ENCODE data around the gene SOX5. TPM values are rescaled to one million over a fixed set of nuclear protein-coding genes. Genes with fewer than 3 reads are reported as not detected.

The SOX5 gene
- total RNA-seq, 1 experiment from 2014 or later, result 3.1 TPM

- Histone ChIP-seq H2AFZ (ENCODE audit: low read length) (no peak overlapping the region), H3K23ac (ENCODE audit: insufficient read length, low read depth, low read length) (no peak overlapping the region), H3T11ph (ENCODE audit: low read length) (no peak overlapping the region), H3K79me2 (ENCODE audit: insufficient read depth, low read length) (no peaks in the 10 kb centered on the region), H2BK20ac (ENCODE audit: low read depth, low read length, poor library complexity, severe bottlenecking) (no peak overlapping the region), H3K23me2 (ENCODE audit: insufficient read length, low read depth, low read length, poor library complexity, severe bottlenecking) (no peaks in the 10 kb centered on the region), H3K14ac (ENCODE audit: insufficient read depth, low read length) (no peak overlapping the region), H3K9me3 (ENCODE audit: control insufficient read depth, low read depth, low read length) (no peaks in the 10 kb centered on the region), H3K18ac (ENCODE audit: insufficient read length, low read depth, low read length) (no peak overlapping the region), H3K79me1 (ENCODE audit: insufficient read depth, low read depth, low read length, poor library complexity, severe bottlenecking) (no peaks in the 10 kb centered on the region), H4K20me1 (ENCODE audit: control insufficient read depth, insufficient read depth, insufficient read length) (no peaks in the 10 kb centered on the region), H3K27ac (ENCODE audit: insufficient read length, low read depth, low read length) (no peak overlapping the region), H3K27me3 (ENCODE audit: insufficient read depth, low read length) (no peaks in the 10 kb centered on the region), H2BK120ac (ENCODE audit: low read depth, low read length, poor library complexity, severe bottlenecking) (no peak overlapping the region), H4K8ac (replicated peaks; ENCODE audit: insufficient read length, low read depth, low read length) (no peak overlapping the region), H2BK5ac (ENCODE audit: insufficient read length, low read length) (no peak overlapping the region), H2BK12ac (ENCODE audit: insufficient read length, low read depth, low read length) (no peak overlapping the region), H4K91ac (ENCODE audit: insufficient read length, low read depth, low read length) (no peak overlapping the region), H2BK15ac (ENCODE audit: low read depth, low read length) (no peak overlapping the region), H3K9ac (ENCODE audit: extremely low read depth, insufficient read length, low read length) (no peak overlapping the region), H2AK5ac (ENCODE audit: insufficient read length, low read length) (no peak overlapping the region), H3K4me2 (ENCODE audit: insufficient read depth, insufficient read length, low read length) (no peak overlapping the region), H4K5ac (ENCODE audit: insufficient read length, low read depth, low read length) (no peak overlapping the region), H3K4ac (ENCODE audit: low read depth, low read length) (no peak overlapping the region), H3K4me1 (ENCODE audit: insufficient read depth, low read length) (no peaks in the 10 kb centered on the region), H3K56ac (ENCODE audit: insufficient read length, low read depth, low read length) (no peak overlapping the region)
- H3K36me3 Mint-ChIP-seq (ENCODE audit: insufficient read depth in 1 of 3, low read depth in 3 of 3), result no peaks in the 10 kb centered on the region
- H3K9me3 Mint-ChIP-seq, result no peaks in the 10 kb centered on the region
- TF ChIP-seq, protein P1, sequence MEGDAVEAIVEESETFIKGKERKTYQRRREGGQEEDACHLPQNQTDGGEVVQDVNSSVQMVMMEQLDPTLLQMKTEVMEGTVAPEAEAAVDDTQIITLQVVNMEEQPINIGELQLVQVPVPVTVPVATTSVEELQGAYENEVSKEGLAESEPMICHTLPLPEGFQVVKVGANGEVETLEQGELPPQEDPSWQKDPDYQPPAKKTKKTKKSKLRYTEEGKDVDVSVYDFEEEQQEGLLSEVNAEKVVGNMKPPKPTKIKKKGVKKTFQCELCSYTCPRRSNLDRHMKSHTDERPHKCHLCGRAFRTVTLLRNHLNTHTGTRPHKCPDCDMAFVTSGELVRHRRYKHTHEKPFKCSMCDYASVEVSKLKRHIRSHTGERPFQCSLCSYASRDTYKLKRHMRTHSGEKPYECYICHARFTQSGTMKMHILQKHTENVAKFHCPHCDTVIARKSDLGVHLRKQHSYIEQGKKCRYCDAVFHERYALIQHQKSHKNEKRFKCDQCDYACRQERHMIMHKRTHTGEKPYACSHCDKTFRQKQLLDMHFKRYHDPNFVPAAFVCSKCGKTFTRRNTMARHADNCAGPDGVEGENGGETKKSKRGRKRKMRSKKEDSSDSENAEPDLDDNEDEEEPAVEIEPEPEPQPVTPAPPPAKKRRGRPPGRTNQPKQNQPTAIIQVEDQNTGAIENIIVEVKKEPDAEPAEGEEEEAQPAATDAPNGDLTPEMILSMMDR (conservative IDR thresholded peaks at IDR 0.05), result no peak
- H3K4me1 Mint-ChIP-seq, result peaks cover 2 to 20% of the 10 kb centered on the region in 2 experiments; a peak in 3 of 4 replicates
- DNase-seq, result no peak
- H3K27ac Mint-ChIP-seq, result no peak overlapping the region
- no peak overlapping the region for H3K4me3 Mint-ChIP-seq
- no peaks in the 10 kb centered on the region for H3K27me3 Mint-ChIP-seq (ENCODE audit: low read depth)
- WGBS (ENCODE audit: extremely low coverage, insufficient read length, low lambda C conversion rate), result no CpG with 5 or more reads among the region's 1 CpG
Measured at GRCh38 chr12:23909551-23909950, 39.9 kb downstream of the SOX5 start.

All from H9 (cell line).